GM21825 (cell line): Measurements from ENCODE around the gene RAD51B.

ENCODE experiments used
- ATAC-seq: cut with Tn5 transposase; IDR thresholded peaks from one replicate; pipeline ENCODE4 v1.9.1; 2021; ENCODE audit warnings: mild to moderate bottlenecking, moderate library complexity; ENCODE audit not compliant: unreplicated experiment

RAD51B gene

DNA sequence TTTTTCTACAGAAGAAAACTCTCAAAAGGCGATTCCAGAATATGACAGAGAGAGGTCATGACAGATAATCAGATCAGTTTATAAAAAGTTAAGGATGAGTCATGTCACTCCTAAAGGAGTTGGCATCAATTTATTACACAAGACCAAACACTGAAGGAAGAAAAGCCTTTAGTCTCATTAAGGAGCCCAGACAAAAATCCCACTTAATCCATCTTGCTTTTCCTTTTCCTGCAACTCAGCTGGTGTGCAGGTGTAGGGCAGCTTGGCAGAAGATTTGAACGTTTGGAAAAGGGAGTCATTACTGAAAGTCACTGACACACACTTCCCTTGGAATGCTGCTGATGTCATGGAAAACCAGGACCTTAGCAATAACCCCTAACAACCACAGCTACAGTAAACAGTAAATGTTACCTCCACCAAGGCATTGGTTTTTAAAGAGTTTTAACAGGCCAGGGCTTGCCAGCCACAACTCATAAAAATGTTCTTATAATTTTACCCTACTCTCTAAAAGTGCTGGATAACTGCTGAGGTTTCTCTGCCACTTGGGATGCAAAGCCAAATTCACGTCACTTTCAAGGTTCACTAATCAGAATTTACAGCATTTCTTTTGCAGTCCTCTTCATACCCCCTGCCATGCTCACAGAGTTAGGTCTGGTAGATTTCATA, 320.6 kb downstream of the RAD51B start:
- no peak for ATAC-seq

DNA sequence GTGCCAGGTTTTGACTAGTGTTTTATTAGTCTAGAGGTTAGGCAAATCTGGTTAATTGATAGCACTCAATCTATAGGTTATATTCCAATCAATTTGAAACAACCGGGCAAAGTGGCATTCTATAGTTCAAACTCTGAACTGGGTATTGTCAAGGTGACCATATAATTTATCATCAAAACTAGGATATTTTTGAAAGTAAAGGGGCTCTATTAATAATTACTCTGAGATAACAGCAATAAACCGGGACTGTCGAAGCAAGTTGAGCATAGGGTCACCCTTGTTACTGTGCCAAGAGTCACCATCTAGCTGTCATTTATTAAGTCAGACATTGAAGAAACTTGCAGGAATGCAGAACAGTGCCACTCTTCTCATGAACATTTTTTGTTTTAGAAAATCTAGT, 321.2 kb downstream of the RAD51B start:
- no peak for ATAC-seq

DNA sequence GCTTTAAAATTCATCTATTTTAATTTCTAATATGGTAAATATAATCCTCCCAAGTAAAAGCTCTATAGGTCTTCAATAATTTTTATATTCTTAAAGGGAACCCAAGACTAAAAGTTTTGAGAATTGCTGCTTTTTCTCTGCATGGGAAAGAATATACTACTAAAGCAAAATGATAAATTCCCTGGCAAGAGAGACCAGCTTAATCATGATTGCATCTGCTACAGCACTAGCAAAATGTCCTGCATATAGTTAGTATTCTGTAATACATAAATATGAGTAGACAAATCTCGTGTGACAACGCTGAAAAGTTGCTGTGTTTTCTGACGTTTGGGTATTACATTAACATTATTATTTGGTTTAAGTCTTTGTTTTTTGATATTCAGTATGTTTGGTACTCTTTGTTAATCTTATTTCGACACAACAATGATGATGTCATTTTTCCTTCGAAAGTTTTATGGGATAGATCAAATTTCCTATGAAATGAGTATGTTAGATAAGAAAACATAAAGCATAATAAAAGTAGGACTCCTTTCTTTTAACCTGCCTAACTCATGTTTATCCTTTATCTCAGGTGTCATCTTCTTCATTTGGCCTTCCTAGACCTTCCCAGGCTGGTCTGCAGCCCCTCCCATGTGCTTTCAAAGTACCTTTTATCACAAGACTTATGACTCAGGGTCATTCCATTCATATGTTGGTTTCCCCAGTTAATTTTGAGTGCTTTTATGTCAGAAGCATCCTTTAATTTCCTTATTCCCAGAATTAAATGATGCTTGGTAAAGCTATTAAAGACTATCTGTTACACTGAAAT, 321.9 kb downstream of the RAD51B start:
- no peak for ATAC-seq

DNA sequence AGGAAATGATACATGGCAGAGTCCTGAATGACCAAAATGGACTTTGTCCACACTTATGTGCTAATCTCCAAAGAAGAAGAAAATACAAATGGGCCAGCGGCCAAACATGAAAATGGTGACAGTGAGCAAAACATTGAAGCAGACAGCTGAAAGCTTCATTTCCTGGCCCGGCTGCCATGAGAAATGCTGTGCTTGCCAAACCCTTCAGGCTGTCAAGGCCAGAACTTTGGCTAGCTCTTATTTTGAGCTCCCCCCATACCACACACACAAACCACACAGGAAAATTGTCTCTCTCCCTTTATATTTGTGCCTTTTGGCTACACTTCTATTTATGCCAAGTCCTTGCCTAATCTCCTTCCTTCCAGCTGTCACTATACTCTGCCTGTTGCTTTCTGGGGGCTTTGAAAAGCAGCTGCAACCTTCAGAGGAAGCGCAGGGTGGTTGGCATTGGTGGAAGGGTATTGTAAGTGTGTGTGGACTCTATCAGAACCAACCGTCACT, 323.8 kb downstream of the RAD51B start:
- no peak for ATAC-seq

DNA sequence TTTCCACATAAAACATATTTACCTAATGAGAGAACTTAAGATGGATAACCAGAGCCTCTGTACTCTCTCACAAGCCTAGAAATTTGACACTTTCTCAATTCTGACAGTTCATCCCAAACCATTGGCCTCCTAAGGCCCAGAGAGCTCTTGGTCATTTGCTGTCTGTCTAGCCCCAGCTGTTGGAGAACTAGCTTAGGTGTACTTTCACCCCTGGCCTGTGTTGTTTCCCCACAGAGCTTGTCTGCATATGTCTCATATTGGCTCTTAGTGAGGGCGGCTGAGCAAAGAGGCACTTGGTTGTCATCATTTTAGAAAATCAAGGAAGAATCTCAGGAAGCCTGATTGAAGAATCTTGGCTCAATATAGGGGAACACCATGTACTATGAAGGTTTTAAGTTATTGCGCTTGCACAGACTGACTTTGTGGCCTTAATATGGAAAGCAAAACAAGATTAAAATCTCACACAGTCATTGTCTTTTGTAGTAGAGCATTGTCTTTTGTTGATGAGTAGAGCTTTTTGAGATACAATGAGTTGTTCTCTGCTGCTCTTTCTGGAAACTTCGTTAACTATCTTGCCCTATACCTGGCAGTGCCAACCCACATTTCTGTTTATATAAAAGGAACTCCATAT, 324.6 kb downstream of the RAD51B start:
- no peak for ATAC-seq

DNA sequence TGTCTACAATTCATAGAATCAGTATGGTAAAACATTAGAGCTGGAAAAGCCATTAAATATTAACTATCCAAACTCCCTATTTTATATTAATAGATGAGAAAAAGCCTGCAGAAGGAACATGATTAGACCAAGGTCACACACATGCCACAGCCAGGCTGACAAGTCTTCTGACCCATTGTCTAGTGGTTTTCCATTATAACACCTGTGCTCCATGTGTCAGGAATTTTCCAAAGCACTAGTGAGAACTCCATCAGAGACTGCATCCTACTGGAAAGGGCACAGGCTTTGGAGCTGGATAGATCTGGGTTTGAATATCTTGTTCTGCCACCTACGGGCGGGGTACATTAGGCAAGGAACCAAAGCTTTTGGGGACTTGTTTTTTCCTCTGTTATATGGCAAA, 325.5 kb downstream of the RAD51B start:
- no peak for ATAC-seq

DNA sequence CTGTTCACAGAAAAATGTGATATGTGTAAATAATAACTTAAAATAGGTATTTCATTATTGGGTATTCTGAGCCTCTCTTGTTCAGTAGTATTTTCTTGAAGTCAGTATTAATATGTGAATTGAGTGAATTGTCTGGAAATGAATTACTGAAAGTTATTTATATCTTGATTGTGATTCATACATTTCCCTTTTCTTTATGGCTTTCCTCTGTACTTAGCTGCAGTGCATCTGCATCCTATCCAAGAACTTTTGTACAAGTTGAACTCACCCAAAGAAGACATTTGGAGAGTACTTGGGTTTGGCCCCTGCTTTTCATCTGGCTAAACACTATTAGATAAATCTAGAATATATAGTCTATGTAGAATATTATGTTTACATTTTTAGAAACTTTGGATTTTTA, 326.0 kb downstream of the RAD51B start:
- no peak for ATAC-seq

DNA sequence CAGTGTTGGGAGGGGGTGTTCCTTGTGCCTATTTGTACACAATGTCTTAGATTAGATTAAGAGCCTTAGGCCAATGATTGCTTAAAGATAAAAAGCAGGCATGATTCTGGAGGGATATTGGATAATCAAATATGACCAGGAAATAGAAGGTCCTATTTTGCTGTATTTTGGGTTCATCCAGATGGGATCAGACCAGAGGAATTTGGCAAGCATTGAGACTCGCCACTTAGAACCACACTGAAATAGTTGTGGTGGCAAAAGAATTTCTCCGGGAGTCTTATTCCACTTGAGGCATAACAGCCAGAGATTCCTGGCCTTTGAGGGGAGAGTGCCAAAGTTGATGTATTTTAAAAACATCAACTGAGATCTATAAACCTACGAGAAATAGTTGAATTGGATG, 327.2 kb downstream of the RAD51B start:
- no peak for ATAC-seq

DNA sequence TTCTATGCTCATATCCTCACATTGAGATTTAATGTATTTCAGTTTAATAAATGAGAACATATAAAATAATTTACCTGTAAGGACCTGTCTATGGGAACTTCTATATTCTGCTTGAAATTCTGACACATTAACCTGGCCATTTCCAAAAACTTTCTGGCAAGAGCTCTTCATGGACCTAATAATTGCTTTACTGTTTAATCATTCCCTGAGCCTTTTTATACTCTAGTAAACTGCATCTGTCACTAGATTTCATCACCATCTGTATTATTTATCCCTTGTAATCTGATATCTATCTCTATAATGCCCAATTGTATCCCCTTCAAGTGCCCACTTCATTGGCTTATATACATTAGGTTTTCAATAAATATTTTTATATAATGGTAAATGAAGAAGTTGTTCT, 327.7 kb downstream of the RAD51B start:
- no peak for ATAC-seq

DNA sequence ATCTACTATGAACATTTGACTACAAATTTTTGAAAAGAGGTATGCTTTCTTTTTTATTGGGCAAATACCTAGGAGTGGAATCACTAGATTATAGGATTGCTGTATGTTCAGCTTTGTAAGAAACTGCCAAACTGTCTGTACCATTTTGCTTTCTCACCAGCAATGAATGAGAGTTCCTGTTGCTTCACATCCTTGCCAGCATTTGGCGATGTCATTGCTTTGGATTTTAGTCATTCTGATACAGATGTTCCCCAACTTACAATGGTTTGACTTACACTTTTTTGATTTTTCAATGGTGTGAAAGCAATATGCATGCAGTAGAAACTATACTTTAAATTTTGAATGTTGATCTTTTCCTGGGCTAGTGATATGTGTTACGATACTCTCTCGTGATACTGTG, 328.7 kb downstream of the RAD51B start:
- ATAC-seq = no peak

DNA sequence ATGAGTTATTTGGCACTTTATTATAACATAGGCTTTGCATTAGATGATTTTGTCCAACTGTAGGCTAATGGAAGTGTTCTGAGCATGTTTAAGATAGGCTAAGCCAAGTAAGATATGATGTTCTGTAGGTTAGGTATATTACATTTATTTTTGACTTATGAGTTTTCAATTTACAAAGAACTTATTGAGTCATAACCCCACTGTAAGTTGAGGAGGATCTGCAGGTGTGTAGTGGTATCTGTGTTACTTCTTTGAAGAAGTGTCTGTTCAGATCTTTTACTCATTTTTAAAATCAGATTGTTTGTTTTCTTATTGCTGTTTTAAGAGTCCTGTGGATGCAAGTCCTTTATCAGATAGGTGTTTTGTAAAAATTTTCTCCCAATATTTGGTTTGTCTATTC, 329.2 kb downstream of the RAD51B start:
- ATAC-seq = no peak

DNA sequence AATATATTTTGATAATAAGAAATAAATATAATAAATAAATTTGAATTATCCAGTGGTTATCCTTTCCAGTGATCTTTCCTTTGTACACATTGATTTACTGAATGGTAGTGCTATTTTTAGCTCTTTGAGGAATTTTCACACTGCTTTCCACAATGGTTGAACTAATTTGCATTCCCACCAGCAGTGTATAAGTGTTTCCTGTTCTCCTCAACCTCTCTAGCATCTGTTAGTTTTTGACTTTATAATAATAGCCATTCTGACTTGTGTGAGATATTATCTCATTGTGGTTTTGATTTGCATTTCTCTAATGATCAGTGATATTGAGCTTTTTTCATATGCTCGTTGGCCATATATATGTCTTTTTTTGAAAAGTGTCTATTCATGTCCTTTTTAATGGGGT, 333.7 kb downstream of the RAD51B start:
- ATAC-seq = no peak

DNA sequence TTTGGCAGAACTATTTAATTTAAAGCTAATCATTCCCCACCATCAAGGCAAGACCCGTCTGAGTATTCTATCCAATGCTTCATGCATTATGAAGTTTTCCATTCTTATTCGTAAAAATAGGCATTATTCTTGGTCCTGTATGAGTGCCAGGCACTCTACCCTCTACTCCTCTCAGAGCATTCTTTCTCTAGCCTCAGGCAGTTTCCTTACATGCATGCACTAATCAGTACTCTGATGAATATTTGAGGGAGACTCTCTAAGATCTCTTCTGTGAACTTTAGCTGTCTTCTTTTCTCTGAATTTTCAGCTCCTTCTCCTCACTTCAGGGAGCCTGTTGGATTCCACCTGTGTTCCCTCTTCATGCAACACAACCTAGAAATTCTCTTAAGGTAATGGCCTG, 334.7 kb downstream of the RAD51B start:
- no peak for ATAC-seq

DNA sequence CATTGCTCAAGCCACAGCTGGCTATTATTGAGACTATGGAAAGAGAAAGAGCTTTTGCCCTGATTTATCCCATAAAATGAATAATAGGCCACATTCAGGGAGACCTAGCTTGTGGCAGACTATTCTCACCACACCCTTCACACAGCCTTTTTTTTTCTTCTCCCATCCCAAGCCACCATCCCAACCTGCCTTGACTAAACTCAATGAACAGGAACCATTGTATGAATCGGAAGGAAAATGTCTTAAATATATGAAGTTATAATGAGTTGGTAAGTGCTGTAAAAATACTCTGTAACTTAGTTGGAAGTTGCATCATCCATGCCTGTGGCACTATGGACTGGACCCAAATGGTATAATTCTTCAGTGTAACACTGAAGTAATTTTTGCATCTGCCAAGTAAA, 338.4 kb downstream of the RAD51B start:
- no peak for ATAC-seq

DNA sequence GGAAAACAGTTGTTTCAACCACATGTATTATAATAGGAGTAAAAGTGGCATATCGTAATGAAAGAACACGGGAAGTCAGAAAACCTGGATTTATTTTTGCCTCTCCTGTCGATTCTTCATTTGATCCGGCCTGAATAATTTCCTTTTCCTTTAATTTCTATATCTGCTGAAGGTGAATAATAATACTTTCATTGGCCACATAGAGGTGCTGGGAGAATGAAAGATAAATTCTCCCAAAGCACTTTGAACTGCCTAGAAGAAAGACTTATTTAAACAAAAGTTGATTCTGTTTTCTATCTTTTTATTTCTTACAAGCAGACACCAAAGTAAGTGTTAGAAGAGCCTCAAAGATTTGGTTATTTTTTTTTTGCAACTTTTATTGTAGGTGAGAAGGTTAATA, 339.1 kb downstream of the RAD51B start:
- ATAC-seq = no peak

DNA sequence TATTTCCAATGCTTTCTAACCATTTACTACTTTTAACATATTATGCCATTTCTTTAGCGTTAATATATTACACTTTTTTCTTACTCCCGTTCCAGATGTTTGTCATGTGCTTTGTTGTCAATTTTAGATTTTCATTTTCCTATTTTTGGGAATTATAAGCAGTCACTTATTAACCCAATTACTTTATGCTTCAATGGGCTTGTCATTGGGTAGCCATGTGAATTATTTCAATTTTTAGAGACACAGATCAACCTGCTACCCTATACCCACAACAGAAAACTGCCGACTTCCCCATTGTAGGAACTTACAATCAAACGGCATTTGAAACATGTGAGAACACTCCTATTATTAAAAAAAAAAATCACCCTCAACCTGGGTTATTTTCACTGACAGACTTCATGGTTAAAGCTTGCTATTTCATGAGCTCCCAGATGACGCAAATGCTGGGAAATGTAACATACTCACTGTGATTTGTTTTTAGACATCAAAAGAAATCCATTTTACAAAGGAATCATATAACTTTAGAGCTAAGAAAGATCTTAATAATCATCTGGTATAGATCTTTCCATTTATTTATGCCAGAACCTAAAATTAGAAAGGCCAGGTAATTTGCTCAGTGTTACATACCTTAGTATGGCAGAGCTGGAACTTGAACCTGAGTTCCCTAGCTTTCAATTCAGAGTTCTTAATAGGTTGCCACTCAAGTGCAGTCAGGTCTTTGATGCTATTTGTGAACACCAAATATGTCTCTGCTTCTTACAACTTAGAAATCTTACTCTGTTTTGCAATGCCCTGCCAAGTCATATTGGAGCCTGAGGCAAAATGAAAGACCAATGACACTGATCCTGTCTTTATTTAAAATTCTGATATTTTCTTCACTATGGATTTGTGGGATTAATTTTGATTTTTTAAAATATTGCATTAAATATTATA, 340.4 kb downstream of the RAD51B start:
- ATAC-seq = no peak

DNA sequence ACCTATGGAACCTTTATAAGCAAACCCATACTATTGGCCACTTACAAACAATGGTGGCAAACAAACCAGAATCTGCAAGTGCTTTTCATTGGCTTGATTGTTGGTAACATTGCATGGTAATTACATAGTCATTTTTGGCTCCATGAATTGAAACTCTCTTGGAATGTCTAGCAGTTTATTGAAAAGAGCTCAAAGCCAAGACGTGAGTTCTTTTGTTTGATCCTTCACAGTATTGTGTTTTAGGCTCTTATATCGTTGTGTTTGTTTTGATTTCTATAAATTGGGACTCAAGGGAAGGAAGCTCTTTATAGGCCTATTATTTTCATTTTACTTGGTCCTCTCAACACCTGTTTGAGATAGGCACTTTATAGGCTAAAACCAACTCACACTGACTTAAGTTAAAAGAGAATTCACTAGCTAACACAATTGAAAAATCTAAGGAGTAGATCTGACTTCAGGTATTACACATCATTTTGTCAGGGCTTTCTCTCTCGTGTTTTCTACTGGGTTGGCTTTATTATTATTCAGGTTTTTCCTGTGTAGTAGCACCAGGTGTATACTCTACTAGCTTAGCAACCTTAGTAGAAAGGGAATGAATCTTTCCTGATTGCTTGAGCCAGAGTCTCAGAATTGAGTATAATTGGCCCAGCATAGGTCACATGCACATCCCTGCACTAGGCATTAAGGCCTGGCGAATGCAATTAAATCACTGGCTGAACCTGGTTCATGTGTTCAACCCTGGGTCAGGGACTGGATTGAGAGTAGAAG, 341.4 kb downstream of the RAD51B start:
- ATAC-seq = no peak

DNA sequence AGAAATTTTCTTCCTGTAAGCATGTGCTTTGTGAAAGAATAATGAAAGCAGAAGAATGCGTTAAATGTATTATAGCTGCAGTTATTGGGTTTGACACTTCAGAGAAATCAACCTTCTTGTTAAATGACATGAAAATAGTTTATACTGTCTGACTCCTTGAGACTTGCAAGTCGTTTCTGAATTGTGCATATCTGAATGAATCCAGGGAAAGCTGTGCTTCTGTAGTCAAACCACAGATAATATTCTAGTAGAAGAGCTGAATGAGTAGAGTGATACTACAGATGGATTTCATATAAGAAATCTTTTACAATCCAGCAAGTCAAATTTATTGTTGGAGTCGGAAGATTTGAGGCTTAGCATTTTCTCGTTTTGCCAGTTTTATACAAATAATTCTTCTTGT, 343.3 kb downstream of the RAD51B start:
- no peak for ATAC-seq

DNA sequence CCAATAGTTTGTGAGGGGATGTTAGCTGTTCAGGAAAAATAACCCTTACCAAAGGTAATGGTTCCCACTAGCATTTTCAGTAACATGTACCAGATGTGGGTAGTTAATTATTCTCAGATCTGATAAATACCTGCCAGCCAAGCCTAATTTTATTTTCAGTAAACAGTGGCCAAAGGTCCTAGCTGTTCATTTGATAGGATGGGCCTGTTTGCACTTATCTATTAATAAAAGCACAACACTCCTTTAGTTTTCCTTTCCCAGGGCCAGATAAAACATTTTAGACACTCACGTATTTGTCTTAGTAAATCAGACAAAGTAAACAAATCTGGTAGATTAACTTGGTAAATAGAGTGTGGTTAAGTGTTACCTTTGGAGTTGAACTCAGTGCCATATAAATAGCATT, 345.1 kb downstream of the RAD51B start:
- ATAC-seq = no peak

DNA sequence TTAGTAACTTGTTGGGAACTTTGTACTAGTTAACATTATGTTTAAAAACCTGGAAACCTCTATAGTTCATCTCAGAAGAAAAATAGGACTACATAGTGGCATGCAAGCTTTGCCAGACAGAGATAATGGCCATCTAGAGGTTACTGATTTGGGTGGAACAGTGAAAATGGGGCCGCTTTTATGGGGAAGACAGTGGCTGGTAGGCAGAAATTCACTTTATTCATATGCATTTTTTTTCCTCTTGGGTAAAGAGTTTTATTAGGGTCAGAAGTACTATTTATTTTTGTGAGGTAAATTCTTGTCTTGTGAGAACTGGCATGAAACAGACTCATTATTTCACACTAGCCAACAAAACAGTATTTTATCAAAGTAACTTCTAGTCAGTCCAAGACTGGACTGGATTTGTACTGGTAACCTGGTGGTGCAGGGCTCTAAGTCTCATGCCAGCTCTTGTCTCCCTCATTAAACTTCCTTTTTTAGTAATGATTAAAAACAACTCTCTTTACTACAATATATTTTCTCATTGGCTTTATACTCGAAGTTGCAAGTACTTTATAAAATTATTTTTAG, 345.8 kb downstream of the RAD51B start:
- ATAC-seq = no peak
